ENCODE measurements around the gene NCAPG.

Gene NCAPG

DNA sequence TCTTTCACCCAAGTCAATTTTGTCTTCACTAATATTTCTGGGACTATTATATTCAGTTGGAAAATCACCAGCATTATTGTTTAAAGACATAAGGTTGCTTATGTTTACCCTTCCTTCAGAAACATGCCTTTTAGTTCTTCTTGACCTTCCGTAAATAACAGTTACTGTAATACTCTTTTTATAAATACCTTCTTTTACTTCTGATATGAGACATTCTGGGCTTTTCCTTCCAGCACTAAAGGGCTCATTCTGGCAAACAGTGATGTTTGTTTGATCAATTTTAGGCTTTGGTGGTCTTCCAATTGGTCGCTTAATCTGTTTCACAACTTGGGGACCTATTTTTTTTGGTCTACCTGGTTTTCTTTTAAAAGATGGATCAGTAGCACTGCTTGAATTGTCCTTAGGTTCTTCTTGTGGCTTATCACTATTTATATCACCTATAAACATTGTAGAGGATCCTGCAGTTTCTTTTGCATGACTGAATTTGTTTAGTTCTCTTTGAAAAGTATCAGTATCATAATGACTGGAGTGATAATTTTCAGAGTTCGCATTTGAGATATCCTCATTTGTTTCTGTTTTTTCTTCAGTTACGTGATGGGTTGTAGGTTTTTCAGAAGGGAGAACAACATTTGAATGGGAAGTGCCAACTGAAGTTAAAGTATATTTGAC lies 64.8 kb downstream of the NCAPG start:
- DNase-seq, result no peak

DNA sequence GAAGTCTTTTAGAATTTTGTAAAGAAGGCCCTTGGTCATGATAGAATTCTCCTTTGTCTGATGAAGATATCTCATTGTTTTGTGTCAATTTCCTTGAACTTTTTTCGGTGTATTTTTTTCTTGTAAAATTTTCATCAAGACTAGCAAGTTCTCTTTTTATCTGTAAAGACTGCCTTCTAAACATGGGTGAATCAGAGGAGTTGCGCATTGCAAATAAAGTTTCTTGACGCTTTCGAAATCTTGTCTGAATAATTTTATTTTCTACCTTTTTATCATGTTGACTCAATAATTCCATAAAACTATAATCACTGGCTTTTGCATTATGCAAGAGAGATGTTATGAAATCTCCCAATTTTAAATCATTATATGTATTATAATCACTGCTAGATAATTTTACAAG lies 66.2 kb downstream of the NCAPG start:
- DNase-seq, result no peak

DNA sequence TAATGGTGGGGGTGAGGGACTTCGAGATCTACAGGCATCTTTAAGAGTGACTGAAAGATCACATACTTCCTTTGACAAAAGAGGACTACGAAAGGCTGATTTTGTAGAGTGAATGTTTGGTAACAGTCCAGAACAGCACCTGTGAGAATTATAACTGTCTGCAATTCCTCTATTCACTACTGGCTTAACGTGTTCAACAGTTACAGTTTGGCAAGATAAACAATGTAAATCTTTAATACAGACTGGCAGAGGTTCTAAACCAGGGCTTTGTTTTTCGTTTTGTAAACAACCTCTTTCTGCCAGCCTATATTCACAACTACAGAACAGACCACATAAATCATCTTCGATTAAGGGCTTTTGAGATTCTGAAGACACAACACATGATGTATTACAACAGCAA lies 66.9 kb downstream of the NCAPG start:
- no peak for DNase-seq

DNA sequence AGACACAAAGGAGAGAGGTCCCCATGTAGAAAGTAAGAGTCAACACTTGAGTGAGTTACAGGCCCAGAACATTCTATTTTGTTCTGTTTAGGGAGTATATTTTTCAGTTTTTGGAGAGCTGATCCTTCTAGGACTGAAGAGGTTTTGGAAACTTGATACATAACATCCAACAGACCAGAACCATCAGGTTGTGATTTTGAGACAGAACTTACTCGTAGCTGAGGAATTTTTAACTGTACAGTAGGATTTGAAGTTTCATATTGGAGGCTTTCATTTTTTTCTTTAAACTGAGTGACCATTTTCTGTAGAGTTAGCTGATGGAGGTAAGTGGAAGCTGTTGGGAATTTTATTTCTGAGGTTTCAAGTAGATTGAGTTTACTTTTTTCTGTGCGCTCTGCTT lies 73.3 kb downstream of the NCAPG start:
- no peak for DNase-seq

DNA sequence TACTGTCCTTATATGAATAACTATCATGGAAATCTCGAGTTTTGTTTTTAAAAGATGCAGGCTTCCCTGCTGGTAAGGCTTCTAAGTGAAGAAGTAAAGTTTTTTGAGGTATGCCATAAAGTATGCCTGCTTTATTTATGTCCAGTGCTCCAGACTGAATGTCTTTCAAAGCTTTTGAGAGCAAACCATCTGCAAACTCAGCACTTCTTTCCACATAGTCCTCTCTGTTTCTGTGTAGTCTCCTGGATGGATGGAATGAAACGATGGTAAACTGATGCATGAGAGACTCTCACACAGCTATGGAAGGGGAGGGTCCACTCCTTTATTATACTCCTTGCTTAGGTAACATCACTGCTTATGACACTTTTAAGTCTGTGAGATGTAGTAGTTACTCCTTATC lies 73.7 kb downstream of the NCAPG start:
- DNase-seq, result no peak

DNA sequence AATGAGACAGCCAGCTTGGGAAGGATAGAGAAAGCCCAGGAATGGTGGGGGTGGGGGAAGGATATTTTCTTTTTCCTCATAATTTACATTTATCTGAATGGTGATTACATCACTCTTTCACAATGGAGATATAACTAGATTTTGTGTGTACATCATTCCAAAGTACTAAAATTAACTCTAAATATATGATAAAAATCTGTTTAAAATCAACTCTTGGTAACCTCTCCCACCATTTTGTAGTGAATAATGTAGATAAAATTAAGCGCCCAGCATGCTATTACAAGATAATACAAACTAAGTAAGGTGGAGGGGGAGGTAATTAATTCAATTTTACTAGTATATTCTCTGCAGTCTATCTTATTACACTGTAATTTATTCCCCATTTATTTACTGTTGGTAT lies 78.9 kb downstream of the NCAPG start:
- DNase-seq, result no peak

DNA sequence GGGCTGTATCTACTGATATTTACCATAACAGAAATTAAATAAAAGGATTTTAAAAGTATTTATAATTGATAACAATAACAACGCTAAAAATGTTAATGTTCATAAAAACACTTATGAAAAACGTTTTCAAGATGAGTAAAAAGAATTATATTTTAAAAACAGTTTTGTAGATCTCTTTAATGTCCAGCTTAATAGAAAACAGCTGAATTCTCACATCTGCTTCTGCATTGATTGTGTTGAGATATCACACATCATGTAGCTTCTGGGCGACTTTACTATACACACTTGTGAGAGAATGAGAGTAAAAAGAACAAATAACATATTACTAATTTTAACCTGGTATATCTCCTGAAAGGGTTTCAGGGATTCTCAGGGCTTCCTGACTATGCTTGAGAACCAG lies 83.6 kb downstream of the NCAPG start:
- no peak for DNase-seq

Data from CD4-positive, alpha-beta T cell treated with Interleukin-12 subunit alpha and Interleukin-12 subunit beta, for 1 hour (primary cell).